Measurements from ENCODE around the gene SCAP. TPM values are rescaled to one million over a fixed set of nuclear protein-coding genes. Genes with fewer than 3 reads are reported as not detected.

SCAP gene
- total RNA-seq, 4 donors from 2014 or later: 68.7 to 108 (median 79.5) TPM

DNA sequence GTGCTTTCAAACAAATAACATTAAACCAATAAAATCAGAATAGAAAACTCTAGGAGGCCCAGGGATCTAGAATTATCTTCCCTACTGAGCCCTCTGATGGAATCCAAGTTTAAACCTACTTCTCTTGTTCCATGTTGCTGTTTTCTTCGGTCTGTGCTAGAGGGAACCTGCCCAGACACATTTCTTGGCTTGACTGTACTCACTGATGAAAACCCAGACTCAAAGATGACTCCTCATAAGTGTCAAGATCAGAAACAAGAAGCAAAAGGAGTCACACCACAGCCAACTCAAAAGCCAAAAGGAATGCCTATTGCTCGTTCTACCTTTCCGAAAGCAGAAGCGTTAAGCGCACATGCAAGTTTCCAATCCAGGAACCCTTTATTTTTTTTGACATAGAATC is 31.6 kb downstream of the SCAP start:
- H3K9me3 ChIP-seq: peaks cover 0 to 3% (median 0%) of the 10 kb centered on the region in 3 donors
- intact Hi-C loops (cut with DNase I): no loop called here
- peaks cover 0 to 51% (median 26%) of the 10 kb centered on the region in 3 donors for H3K4me1 ChIP-seq
- WGBS, 2 donors: 50 to 57% methylated on average over 5 of the region's 5 CpGs
- TF ChIP-seq, protein P1, sequence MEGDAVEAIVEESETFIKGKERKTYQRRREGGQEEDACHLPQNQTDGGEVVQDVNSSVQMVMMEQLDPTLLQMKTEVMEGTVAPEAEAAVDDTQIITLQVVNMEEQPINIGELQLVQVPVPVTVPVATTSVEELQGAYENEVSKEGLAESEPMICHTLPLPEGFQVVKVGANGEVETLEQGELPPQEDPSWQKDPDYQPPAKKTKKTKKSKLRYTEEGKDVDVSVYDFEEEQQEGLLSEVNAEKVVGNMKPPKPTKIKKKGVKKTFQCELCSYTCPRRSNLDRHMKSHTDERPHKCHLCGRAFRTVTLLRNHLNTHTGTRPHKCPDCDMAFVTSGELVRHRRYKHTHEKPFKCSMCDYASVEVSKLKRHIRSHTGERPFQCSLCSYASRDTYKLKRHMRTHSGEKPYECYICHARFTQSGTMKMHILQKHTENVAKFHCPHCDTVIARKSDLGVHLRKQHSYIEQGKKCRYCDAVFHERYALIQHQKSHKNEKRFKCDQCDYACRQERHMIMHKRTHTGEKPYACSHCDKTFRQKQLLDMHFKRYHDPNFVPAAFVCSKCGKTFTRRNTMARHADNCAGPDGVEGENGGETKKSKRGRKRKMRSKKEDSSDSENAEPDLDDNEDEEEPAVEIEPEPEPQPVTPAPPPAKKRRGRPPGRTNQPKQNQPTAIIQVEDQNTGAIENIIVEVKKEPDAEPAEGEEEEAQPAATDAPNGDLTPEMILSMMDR (IDR thresholded peaks at IDR 0.05): no peak
- no peak for TF ChIP-seq POLR2A (IDR thresholded peaks at IDR 0.05)
- no peak for DNase-seq
- H3K36me3 ChIP-seq: peaks cover 8 to 25% (median 10%) of the 10 kb centered on the region in 3 donors
- H3K27ac ChIP-seq: peak overlapping the region; percentile 81 to 95 (median 94)
- H3K27me3 ChIP-seq: no peaks in the 10 kb centered on the region
- peak overlapping the region in 3 of 4 donors; percentile 16 to 44 (median 17) for H3K4me3 ChIP-seq

DNA sequence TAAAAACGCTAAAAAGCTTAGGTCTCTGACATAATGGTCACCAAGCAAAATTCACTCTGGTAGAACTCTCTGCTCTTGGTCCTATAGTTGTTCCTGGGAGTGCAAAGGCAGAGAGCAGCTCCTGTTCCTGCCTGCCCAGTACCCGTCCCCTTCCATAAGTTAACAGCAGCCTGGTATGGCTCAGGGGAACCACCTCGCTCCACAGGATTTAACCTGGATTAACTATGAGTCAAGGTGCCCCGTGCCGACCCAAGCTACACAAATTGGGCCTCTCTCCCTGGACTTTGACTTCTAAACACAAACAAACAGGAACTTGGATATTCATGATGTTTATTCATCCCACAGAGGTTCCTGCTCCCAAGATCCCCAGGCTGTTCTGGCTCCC is 32.1 kb downstream of the SCAP start:
- intact Hi-C loops (cut with DNase I): no loop called here
- peaks cover 8 to 30% (median 10%) of the 10 kb centered on the region in 3 donors for H3K36me3 ChIP-seq
- H3K4me1 ChIP-seq: peaks cover 0 to 51% (median 26%) of the 10 kb centered on the region in 3 donors
- H3K27me3 ChIP-seq: no peaks in the 10 kb centered on the region
- DNase-seq: no peak
- peaks cover 0 to 3% (median 0%) of the 10 kb centered on the region in 3 donors for H3K9me3 ChIP-seq
- WGBS, 2 donors: 38% methylated on average over 4 of the region's 5 CpGs; no CpG with 5 or more reads in 1 of the 2 donors
- peak overlapping the region; percentile 81 to 95 (median 94) for H3K27ac ChIP-seq
- peak overlapping the region in 3 of 4 donors; percentile 16 to 44 (median 17) for H3K4me3 ChIP-seq
- TF ChIP-seq, protein P1 (IDR thresholded peaks at IDR 0.05): no peak
- no peak for TF ChIP-seq POLR2A (IDR thresholded peaks at IDR 0.05)

DNA sequence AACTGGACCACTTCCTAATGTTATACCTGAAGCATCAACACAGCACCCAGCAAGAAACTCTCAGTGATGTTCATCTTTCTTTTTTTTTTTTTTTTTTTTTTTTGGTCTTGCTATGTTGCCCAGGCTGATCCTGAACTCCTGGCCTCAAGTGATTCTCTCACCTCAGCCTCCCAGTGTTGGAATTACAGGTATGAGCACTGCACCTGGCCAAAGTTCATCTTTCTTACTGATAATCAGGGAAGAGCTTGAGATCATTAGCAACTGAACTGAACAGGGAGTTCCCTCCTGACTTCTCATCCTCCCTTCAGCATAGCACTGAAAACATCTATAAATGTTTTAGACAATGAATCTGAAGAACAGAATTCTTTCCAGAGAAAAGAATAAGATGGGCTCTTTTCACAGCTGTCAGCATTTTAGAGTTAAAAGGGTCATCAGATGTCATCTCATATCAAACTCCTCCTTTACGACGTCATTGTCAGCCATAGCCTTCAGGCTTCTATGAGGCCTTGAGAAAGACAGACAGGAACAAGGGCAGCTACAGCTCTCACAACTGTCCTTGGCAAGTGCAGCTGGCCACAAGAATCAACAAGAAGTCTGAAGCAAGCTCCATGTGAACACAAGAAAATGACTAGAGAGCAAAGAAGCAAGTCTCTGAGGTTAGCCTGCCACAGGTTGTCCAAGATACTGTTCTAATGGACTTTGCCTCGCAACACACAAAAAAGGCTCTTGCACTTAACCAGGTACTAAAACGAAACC is 33.8 kb downstream of the SCAP start:
- DNase-seq: no peak
- whole genome bisulfite sequencing, 2 donors: 60 to 78% methylated on average over 4 of the region's 4 CpGs

DNA sequence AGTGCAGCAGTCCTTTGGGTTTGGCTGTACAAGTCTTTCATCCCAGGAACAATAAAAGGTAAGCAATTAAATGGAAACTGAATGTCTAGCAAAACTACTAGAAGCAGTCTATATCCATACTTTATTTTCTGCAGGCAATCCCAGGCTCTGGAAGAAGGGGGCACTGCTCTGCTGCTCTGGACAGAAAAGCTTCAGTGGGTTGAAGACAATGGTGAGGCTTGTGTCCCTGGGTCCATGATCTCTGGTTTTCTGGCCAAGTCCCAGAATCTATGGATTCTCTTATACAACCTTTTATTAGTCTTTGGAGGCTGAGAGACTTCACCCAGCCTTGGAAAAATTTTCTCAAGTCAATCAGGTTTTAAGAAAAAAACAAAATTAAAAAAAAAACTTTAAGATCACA is 35.6 kb downstream of the SCAP start:
- H3K27me3 ChIP-seq: no peaks in the 10 kb centered on the region
- H3K4me1 ChIP-seq: peaks cover 0 to 48% (median 26%) of the 10 kb centered on the region in 3 donors
- H3K9me3 ChIP-seq: no peaks in the 10 kb centered on the region
- TF ChIP-seq, protein P1 (IDR thresholded peaks at IDR 0.05): peak in 1 of 6 experiments; percentile 22
- TF ChIP-seq POLR2A (IDR thresholded peaks at IDR 0.05): no peak
- no peak overlapping the region for H3K27ac ChIP-seq
- intact Hi-C loops (cut with DNase I): no loop called here
- peaks cover 10 to 62% (median 14%) of the 10 kb centered on the region in 3 donors for H3K36me3 ChIP-seq
- DNase-seq: no peak
- no peak overlapping the region for H3K4me3 ChIP-seq

More for the DNA sequence above, 33.8 kb downstream of the SCAP start:
- Histone ChIP-seq H3K4me1 (peaks cover 0 to 50% (median 26%) of the 10 kb centered on the region in 3 donors), H3K36me3 (peaks cover 10 to 46% (median 14%) of the 10 kb centered on the region in 3 donors), H3K9me3 (no peaks in the 10 kb centered on the region), H3K4me3 (no peak overlapping the region), H3K27me3 (no peaks in the 10 kb centered on the region), H3K27ac (peak overlapping the region; percentile 1 to 95 (median 88))
- TF ChIP-seq POLR2A (IDR thresholded peaks at IDR 0.05): no peak
- TF ChIP-seq, protein P1 (IDR thresholded peaks at IDR 0.05): no peak
- intact Hi-C loops (cut with DNase I): no loop called here

DNA sequence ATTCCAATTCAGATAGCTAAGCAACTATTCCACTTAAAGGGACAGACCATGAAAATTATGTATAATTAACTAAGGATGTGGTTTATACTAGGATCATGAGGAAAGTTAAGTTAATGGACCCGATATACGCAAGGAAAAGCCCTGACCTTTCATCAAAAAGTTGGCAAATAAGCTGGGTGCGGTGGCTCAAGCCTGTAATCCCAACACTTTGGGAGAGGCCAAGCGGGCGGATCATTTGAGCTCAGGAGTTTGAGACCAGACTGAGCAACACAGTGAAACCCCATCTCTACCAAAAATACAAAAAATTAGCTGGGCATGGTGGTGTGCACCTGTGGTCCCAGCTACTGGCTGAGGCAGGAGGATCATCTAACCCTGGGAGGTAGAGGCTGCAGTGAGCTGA is 39.6 kb downstream of the SCAP start:
- DNase-seq: no peak
- 79 to 93% methylated on average over 5 of the region's 5 CpGs for WGBS, 2 donors
- TF ChIP-seq, protein P1 (IDR thresholded peaks at IDR 0.05): no peak
- no peak for TF ChIP-seq POLR2A (IDR thresholded peaks at IDR 0.05)
- no peaks in the 10 kb centered on the region for H3K27me3 ChIP-seq
- no peak overlapping the region for H3K4me3 ChIP-seq
- peak overlapping the region in 2 of 4 donors; percentile 2 to 30 for H3K27ac ChIP-seq
- H3K9me3 ChIP-seq: no peaks in the 10 kb centered on the region
- peaks cover 23 to 98% (median 26%) of the 10 kb centered on the region in 3 donors for H3K36me3 ChIP-seq
- intact Hi-C loops (cut with DNase I): no loop called here
- H3K4me1 ChIP-seq: peaks cover 0 to 28% (median 0%) of the 10 kb centered on the region in 3 donors
